ENCODE measurements around the gene PAPOLG.

Gene PAPOLG

DNA sequence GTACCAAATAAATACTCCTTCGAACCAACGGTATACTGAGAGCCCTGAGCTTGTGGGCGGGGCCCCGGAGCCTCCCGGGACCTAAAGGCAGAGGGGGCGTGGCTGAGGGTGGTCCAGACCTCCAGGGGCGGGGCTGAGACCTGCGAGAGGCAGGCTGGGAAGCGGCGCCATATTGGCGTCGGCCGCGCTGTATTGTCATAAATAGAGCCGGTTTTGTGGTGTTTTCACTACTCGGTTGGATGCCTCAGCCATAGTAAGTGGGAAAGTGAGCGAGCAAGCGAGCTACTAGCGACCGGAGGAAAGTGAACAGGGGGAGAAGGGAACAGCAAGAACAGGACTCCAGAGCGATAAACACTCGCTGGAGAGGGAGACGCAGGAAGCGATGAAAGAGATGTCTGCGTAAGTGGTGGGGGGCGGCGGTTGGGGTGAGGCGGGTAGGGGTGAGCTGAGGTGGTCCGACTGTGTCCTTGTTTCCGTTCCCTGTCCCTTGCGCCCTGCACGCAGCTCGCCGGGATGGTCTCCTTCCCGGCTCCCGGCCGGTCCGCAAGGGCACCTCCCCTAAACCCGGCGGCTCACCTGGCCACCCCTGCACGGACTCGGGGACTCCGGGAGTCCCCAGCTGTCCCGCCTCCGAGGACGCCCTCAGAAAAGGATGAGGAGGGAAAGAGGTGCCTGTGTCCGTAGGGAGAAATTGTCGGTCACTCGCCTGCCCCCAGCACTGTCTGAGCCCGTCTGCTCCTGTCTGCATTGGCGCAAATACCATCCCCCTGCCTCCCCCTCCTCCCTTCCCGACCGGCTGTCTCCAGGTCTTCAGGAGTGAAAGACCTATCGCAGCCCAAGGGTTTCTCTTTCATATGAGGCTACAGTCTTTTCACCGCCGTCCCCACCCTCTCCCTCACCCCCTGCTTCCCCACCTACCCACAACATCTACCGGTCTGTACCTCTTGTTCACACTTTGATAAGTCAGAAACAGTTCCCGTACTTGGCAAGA, at the start of gene PAPOLG:
Gene PAPOLG (plus strand): TSS at position 172 of the 991 bp plus-strand sequence. CDS start 211 bp downstream, at position 383.
- DNase-seq: peak; percentile 98

DNA sequence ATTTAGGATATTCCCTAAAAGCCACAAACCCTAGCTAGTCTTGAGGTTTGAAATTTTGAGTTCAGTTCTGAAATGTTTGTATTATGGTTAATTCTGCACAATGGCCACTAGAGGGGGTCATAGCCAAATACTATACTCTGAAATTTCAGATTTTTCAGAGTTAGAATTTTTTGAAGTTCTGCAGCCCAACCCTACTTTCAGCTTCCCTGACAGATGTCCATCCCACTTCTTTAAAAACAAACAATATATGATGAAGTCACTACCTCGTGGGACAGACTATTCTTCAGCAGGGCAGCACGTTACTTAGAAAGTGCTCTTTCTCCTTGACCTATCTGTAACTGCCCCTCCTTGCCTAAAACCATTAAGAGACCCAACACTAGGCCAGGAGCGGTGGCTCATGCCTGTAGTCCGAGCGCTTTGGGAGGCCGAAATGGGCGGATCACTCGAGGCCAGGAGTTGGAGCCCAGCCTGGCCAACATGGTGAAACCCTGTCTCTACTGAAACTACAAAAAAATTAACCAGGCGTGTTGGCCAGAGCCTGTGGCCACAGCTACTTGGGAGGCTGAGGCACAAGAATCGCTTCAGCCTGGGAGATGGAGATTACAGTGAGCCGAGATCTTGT, 48.2 kb upstream of the PAPOLG start:
- no peak for DNase-seq

DNA sequence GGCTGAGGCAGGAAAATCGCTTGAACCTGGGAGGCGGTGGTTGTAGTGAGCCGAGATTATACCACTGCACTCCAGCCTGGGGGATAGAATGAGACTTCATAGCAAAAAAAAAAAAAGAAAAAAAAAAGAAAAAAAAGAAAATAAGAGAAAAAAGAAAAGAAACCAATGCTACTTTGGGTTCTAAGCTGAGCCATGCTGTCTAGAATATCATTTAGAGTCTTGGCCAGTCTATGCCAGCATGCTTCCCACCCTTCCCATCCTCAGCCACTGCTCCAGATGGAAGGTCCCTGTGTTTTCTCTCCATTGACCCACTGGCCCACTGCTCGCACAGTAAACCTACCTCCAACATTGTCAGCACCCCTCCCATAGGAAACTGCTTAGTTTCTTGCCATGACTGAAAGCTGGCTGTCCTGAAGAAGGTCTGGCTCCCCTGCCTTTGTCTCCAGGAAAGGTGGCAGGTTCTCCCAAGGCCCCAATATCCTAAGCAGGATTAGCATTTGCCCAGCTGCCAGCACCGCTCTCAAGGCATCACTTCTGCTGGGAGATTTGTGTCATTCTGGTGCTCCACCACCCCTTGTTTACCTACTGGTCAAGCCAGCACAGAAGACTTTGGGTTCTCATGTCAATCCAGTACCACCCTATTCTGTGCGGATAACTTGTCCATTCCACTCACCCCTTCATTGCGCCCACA, 47.3 kb upstream of the PAPOLG start:
- no peak for DNase-seq

DNA sequence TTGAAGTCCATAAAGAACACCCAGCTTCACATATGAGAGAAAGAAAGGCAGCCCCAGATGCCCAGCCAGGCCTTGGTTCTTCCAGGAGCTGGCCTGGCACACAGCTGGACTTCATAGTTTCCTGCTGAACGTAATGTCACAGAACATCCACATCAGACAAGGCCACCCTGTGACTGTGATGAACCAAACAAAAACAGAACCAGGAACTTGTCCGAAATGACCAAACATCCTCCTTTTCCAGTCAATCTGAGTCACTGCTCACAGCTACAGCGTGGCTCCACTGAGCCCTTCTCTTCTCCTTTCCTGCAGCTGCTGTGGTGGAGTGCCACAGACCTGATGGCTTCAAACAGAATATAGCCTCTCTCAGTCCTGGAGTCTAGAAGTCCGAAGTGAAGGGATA, 45.4 kb upstream of the PAPOLG start:
- no peak for DNase-seq

DNA sequence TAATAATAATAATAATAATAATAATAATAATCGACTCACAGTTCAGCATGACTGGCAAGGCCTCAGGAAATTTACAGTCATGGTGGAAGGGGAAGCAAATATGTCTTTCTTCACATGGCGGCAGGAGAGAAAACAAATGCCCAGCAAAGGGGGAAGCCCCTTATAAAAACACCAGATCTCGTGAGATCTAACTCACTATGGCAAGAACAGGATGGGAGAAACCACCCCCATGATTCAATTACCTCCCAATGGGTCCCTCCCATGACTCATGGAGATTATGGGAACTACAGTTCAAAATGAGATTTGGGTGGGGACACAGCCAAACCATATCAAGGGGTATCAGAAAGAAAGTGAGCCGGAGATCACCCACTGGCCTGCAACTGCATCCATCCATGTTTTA, 40.5 kb upstream of the PAPOLG start:
- DNase-seq: no peak

DNA sequence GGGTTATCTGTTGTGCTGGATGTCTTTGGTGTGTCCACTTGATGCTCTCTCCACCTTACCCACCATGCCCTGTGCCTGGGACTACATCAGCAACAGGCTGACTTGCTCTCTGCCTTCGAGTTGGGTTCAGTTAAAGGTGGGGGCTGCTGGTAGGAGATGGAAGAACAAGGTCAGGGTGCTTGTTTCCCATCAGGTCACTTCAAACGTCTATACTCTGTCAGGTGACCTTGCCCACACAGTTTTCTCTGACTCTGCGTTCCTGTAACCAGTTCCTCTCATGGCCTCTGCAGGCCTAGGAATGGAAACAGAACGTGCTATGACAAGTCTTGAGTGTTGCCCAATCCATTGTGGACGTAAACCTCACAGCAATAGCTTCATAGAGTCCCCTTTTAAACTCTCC, 38.4 kb upstream of the PAPOLG start:
- no peak for DNase-seq

DNA sequence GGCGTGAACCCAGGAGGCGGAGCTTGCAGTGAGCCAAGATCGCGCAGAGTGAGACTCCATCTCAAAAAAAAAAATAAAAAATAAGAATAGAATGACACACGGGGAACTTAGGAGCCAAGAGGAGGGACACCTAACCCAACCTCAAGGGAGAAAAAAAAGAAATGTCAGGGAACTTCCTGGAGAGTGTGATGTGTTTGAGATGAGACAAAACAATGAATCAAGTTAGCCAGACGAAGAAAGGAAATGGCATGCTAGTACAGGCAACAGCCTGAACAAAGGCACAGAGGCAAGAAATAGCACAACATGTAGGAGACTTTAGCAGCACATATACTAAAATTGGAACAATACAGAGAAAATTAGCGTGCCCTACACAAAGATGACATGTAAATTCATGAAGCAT, 36.7 kb upstream of the PAPOLG start:
- no peak for DNase-seq

DNA sequence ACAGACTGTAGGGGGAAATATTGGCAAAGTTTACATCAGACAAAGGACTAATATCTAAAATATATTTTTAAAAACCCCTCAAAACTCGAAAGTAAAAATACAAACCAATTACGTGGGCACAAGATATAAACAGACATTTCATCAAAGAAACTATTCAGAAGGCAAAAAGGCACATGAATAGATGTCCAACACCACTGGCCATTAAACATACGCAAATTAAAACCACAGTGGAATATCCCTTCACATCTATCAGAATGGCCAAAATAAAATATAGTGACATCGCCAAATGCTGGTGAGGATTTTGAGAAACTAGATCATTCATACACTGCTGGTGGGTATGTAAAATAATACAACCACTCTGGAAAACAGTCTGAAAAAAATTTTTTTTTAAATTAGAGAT, 30.6 kb upstream of the PAPOLG start:
- DNase-seq: no peak

DNA sequence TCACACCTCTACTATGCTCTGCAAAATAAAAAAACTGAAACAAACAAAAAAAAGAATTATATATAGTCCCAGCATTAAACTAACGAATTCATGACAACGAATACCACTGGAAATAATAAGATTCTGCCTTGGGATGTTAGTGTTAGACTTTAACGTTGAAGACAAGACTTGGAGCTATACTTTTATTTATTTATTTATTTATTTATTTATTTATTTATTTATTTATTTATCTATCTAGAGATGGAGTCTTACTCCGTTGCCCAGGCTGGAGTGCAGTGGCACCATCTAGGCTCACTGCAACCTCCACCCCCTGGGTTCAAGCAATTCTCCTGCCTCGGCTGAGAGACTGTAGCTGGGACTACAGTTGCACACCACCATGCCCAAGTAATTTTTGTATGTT, 27.2 kb upstream of the PAPOLG start:
- no peak for DNase-seq

DNA sequence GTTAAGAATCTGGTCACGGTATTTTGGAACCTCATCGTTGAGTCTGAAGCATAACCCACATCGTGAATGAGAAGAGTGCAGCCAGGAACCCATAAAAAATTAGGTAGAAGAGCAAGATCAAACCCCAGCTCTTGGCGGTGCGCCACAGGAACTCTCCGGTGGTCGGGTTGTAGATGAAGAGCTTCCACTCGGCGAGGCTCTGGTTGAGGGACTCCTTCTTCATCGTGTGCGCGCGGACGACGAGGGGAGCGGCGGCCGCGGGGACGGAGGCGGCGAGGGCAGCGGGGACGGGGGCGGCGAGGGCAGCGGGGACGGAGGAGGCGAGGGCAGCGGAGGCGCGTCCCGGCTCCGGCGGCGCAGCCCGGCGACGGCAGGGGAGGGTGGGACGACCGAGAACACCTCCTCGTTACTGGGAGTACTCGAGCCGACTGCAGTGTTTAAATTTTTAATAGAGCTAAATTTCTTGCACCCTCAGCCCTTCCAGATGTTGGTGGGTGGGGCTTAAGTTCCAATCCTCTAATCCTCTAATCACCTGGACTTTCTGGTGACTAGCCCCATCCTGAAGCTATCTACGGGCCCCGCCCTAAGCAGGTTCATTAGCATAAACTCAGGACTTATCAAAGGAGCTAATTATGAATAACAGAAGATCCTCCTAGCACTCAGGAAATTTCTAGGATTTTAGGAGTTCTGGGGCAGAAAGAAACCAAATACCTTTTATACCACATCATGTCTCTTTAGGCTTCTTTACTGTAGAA, 20.4 kb upstream of the PAPOLG start:
- DNase-seq: no peak

DNA sequence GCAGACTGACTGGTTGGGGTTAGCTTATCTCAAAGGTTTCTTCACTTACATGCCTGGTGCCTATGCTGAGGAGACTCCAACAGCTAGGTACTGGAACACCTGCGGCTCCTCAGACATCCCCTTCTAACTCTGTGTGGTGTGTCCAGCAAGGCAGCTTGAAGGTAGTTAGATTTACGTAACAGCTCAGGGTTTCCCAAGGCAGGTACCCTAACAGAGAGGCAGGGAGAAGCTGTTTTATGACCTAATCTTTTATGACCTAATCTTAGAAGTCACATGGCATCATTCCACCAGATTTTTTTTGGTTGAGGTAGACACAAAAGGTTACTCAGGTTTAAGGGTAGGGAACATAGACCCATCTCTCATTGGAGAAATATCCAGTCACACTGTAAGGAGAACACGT, 17.4 kb upstream of the PAPOLG start:
- DNase-seq: no peak

DNA sequence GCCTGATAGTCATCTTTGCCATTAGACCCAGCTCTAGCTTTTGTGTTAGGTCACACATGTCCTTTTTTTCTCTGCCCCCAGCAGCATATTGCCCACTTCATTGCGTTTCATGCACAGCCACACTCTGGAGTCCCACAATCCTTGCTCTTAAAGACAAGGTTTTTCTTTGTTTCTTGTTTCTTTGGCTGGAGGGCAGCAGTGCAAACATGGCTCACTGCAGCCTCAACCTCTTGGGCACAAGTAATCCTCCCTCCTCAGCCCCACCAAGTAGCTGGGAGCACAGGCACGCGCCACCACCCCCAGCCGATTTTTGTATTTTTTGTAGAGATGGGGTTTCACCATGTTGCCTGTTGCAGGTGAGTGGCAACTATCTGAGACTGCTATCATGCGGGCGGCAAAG, 16.9 kb upstream of the PAPOLG start:
- no peak for DNase-seq

DNA sequence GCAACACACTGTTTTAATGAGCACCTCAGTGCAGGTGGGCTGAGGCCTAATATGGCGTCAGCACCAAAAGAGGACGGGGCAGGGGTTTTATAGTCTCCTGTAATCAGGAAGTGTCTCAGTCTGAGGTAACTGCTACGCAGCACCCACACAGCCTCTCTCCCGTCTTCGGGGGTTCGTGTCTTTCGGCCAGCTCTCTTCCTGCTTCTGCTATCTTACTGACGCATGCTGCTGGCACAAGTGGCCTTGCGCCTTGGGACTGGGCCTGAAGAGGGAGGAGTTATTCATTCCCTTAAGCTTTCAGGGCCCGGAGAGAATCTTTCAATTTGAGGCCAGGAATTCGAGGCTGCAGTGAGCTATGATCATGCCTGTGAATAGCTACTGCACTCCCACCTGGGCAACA, 14.5 kb upstream of the PAPOLG start:
- DNase-seq: no peak

DNA sequence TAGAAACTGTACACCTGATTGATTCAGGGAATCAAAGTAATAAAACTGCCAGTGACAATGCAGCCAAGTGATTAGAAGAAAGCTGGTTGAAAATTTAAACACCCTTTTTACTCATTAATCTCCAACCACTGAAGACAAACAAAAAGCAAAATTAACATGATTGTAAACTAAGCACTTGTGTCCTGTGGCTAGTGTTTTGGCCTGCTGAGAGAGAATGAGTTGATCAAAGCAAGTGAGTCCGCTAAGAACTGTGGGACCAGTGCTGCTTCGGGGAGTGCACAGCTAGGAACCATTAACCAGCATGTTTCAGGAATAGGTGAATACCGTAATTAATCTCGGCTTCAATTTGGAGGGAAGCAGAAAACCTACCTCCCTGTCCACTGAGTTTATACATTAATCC, 13.6 kb upstream of the PAPOLG start:
- no peak for DNase-seq

DNA sequence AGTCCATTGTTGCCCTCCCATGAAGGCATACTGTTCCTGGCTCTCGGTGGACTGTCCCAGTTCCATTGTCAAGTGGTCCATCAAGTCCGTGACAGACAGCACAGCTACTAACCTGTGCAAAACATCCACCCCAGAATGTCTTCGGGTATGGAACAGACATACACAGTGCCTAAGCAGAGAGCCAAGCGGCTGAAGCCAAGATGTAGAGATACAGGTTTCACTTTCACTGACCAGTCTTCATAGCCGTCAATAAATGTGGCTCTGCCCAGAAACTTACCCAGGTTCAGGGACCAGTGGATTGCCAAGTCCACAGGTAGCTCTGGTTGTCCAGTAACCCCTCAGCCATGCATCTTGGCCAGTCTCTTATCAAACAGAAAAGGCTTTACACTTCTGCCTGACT, 10.7 kb upstream of the PAPOLG start:
- no peak for DNase-seq

DNA sequence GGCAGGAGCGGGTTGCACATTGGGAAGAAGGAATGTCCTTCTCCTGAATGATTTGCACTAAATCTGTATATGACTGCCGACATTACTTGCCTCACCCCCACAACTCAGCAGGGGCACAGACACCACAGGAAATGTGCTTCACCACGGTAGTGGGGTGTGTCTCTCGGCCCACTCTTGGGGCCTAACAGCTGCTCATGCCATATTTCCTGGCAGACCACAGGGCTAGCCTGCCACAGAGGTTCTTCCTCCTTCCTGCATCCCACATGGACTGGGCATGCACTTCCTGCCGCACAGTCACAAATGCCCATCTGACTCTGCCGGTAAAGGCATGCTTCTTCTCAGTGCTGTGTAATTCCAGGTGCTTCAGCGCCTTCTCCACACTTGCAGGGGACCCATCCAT, 10.3 kb upstream of the PAPOLG start:
- no peak for DNase-seq

DNA sequence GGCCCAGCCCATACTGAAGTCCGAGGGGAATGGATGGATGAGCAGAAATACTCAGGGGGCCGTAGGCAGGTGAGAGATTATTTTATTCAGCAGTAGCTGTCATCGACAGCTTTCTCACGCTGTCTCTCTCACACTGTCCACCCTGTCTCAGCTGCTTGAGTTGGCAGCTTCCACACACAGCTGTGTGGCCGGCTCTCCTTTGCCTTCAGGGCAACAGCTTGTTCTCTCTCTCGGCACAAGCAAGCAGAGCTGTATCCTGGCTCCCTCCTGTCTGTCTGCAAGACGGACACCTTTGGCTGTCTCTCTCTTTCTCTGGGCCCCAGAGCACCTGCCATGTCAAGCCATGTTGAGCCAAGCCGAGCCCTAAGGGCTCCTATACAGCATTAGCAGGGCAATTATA, 9.8 kb upstream of the PAPOLG start:
- DNase-seq: no peak

DNA sequence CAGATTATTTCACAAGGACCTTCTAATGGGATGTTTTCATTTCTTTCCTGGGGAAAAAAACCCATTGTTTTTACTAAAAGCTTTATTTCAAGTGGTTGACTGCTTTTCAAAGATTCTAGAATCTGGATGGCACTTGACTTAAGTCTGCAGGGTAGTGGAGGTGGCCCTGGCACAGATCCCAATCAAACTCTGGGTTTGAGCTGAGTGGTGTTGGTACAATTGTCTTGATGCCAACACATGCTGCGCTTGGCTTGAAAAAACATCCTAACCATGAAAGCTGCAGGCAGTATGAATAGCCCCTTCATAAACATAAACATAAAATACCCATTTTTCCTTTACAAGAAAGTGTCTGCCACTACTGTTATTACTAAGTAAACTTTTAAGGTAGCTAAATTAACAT, 3.6 kb downstream of the PAPOLG start:
- no peak for DNase-seq

DNA sequence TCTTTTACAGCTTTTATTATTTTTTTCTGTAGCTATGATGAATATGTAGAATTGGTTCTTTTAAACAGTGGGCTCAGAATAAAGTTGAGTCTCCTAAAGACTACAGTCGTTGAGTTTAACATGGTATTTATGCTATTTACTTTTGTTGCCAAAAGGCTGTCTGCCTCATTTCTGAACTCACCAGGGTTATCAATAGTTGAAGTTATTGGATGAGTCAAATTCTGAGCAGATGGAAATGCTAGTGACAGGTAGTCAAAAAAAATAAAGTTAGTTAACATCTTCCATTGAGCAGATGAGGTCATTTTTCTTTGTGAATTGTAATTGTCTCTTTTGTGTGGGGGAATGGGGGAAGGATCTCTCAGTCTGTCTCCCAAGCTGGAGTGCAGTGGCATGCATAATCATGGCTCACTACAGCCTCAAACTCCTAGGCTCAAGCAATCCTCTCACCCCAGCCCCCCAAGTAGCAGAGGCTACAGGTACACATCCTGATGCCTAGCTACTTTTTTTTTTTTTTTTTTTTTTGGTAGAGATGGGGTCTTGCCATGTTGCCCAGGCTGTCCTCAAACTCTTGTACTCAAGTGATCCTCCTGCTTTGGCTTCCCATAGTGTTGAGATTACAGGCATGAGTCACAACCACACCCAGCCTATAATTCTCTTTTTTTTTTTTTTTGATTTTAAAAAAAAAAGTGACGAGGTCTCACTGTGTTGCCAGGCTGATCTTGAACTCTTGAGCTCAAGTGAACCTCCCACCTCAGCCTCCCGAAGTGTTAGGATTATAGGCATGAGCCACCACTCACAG, 8.9 kb downstream of the PAPOLG start:
- DNase-seq: no peak

DNA sequence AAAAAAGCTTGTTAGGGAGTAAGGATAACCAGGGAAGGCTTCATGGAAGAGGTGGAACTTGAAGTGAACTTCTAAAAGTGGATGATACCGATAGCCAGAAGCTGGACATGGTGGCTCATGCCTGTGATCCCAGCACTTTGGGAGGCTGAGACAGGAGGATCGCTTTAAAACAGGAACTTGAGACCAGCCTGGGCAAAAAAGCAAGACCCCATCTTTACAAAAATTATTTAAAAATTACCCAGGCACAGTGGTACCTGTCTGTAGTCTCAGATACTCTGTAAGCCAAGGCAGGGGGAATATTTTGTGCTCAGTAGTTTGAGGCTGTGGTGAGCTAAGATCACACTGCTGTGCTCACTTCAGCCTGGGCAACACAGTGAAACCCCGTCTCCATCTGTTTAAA, 10.2 kb downstream of the PAPOLG start:
- no peak for DNase-seq

DNA sequence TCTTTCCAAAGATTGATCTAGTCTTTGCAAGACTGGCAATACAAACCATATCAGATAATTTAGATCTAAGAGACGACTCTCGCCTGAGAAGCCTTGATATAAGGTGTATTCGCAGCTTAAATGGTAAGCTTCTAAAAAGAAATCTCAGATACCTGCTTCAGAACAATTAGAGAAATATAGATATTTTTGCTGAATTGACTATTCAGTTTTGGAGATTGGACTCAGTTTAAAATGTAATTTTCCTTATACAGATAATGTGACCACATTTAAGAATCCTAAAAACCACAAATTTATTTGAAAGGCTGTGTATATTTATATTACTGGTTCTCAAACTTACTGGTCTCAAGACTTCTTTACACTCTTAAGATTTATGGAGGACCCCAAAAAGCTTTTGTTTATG, 15.4 kb downstream of the PAPOLG start:
- DNase-seq: no peak

DNA sequence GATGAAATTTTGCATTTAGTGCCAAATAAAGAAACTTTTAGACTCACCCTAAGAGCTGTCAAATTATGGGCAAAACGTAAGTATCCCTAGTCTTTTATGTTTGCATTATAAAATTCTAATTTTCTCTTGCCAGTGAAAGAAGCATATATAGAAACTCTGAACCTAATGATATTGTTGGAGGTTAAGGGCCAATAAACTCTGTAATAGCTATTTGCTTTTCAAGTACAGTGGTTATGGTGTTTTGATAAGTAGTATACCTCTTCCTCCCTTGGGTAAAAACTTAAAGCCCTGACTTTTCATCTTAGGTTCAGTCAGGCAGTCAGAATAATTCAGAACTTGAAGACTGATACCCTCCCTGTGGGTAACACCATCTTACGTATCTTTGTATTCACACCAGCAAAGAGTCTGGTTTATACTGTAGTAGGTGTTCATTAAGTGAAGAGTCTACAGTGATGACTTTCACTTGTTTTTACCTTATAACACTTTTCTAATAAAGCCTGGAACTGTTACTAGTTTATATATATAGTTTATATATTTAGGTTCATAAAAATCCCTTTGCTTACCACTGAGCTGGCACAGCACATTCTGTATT, 19.1 kb downstream of the PAPOLG start:
- no peak for DNase-seq
